Adrenal gland (tissue), 12 donors: Measurements from ENCODE around the gene DOCK1. TPM values are rescaled to one million over a fixed set of nuclear protein-coding genes. Genes with fewer than 3 reads are reported as not detected.

Experiments used
- DNase-seq, 7 donors: peaks; one replicate each; pipeline ENCODE4 v3.0.0-alpha.2; 2019 to 2020
- H3K27ac ChIP-seq, 5 donors: fragments of 200-600 bp; sonication (generic) in 4 of 5; 1 replicate in 3 of 5; 2 replicates in 2 of 5; pipeline versions ENCODE4 v1.5.1 to v1.8.0; 2016 to 2020; ENCODE audit warnings: mild to moderate bottlenecking in 1 of 5
- H3K27me3 ChIP-seq: fragments of 200-600 bp; 2 replicates; pipeline ENCODE4 v1.8.0; 2021
- H3K36me3 ChIP-seq, 2 donors: fragments of 200-600 bp; replicated peaks in 1 of 2; 1 replicate in 1 of 2; 2 replicates in 1 of 2; pipeline versions ENCODE4 v1.5.1 to v1.8.0; 2018 to 2022
- H3K4me1 ChIP-seq, 2 donors: fragments of 200-600 bp; replicated peaks in 1 of 2; 1 replicate in 1 of 2; 2 replicates in 1 of 2; pipeline versions ENCODE4 v1.5.1 to v1.8.0; 2018 to 2021
- H3K4me3 ChIP-seq, 4 donors: fragments of 200-600 bp; sonication (generic) in 3 of 4; one replicate each; pipeline ENCODE4 v1.5.1; 2016 to 2018
- H3K9me3 ChIP-seq, 3 donors: fragments of 200-600 bp; sonication (generic) in 1 of 3; replicated peaks in 1 of 3; 1 replicate in 2 of 3; 2 replicates in 1 of 3; pipeline versions ENCODE4 v1.5.1 to v1.8.0; 2016 to 2021
- CTCF ChIP-seq, 6 experiments: fragments of 450-650 bp in 4 of 6; fragments of 200-600 bp in 2 of 6; sonication (generic) in 1 of 6; IDR thresholded peaks; 1 replicate in 5 of 6; 2 replicates in 1 of 6; pipeline versions ENCODE4 v1.5.1 to v1.8.0; 2016 to 2021; ENCODE audit warnings: antibody characterized with exemption in 6 of 6, mild to moderate bottlenecking in 2 of 6, moderate library complexity in 1 of 6
- POLR2A ChIP-seq, 2 donors: fragments of 450-650 bp; IDR thresholded peaks; one replicate each; pipeline ENCODE4 v1.6.1; 2017; ENCODE audit warnings: antibody characterized with exemption in 2 of 2, mild to moderate bottlenecking in 2 of 2, moderate library complexity in 1 of 2
- WGBS, 4 donors: extraction: QIAGEN DNeasy Blood & Tissue Kit in 2 of 4; methylation state at CpG; one replicate each; pipeline versions ENCODE4 v1.1.5 to v1.1.7; 2013 to 2017; 5-methylcytosine and 5-hydroxymethylcytosine counted together
- intact Hi-C, 2 donors: fragments of 100-400 bp; cut with DNase I; formaldehyde crosslinking; loops; one replicate each; pipeline versions ENCODE4 v1.14.1 to v1.15.0; 2022 to 2023
- polyA plus RNA-seq, 3 donors: library from polyadenylated mRNA; stranded (reverse); fragments of 200-250 nt in 2 of 3; fragments of 350-450 nt in 1 of 3; fragmentation: Illumina TruSeq in 1 of 3; extraction: RNeasy Lipid Tissue Mini Kit (QIAGEN cat#74804) in 1 of 3; gene quantifications; one replicate each; pipeline ENCODE4 v1.2.3, GENCODE V29; 2013 to 2014
- total RNA-seq, 9 donors: library from RNA; depleted of rRNA in 4 of 9; stranded (reverse); fragments of >200 nt in 4 of 9; fragments of 120-200 nt in 1 of 9; fragmentation: NEBNext Ultra II Directional in 1 of 9; extraction: Animal tissue kit (Norgen Biotek cat#: 25700) in 1 of 9; gene quantifications; one replicate each; pipeline versions ENCODE4 v1.1.0 to v1.2.4, GENCODE V29; 2013 to 2023
- donor health status: healthy with polysubstance abuse.
- donor health status: Bipolar disorder and iron deficiency.
- donor health status: DM: yes; HTN: yes; CAD: no.
- donor health status: DM: no; HTN: no; CAD: no.
- donor health status: DM: no; HTN: no; CAD: no.
- donor health status: DM: yes; HTN: yes; CAD: no.

Gene DOCK1
- total and polyA plus RNA-seq, 12 donors, result 8.1 to 30.4 (median 21.6) TPM

DNA sequence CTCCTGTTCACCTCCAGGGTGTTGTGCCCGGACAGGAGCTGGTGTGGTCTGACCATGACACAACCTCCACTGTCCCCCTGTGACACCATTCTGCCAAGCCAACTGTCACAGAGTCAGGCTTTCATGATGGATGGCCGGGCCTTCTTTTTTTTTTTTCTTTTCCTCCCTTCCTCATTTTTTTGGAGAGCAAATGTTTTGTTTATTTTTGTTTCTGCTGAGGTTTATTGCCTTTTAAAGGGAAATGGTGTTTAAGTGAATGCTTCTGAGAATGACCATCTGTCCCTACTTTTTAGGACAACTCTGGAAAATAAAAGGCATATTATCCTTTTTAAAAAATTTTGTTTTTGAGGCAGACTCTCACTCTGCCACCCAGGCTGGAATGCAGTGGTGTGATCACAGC lies 528.8 kb downstream of the DOCK1 start:
- no peak for DNase-seq
- no peaks in the 10 kb centered on the region for H3K9me3 ChIP-seq
- no peaks in the 10 kb centered on the region for H3K36me3 ChIP-seq
- no peaks in the 10 kb centered on the region for H3K27me3 ChIP-seq
- WGBS, 4 donors, result 60 to 80% (median 73%) methylated on average over 2 of the region's 2 CpGs
- intact Hi-C loops, result no loop called here
- H3K4me3 ChIP-seq, result no peak overlapping the region
- no peaks in the 10 kb centered on the region for H3K4me1 ChIP-seq
- H3K27ac ChIP-seq, result no peak overlapping the region
- TF ChIP-seq CTCF (IDR thresholded peaks at IDR 0.05), result no peak
- TF ChIP-seq POLR2A (IDR thresholded peaks at IDR 0.05), result no peak

GRCh38 chr10:127435246-127435645 lies 530.0 kb downstream of the DOCK1 start:
- H3K27ac ChIP-seq, result no peak overlapping the region
- no peak overlapping the region for H3K4me3 ChIP-seq
- no peak for DNase-seq
- no peaks in the 10 kb centered on the region for H3K9me3 ChIP-seq
- intact Hi-C loops, result no loop called here
- H3K4me1 ChIP-seq, result no peaks in the 10 kb centered on the region
- no peaks in the 10 kb centered on the region for H3K27me3 ChIP-seq
- no peaks in the 10 kb centered on the region for H3K36me3 ChIP-seq
- whole genome bisulfite sequencing, 4 donors, result 73 to 81% (median 78%) methylated on average over 7 of the region's 7 CpGs
- TF ChIP-seq POLR2A (IDR thresholded peaks at IDR 0.05), result no peak
- no peak for TF ChIP-seq CTCF (IDR thresholded peaks at IDR 0.05)

DNA sequence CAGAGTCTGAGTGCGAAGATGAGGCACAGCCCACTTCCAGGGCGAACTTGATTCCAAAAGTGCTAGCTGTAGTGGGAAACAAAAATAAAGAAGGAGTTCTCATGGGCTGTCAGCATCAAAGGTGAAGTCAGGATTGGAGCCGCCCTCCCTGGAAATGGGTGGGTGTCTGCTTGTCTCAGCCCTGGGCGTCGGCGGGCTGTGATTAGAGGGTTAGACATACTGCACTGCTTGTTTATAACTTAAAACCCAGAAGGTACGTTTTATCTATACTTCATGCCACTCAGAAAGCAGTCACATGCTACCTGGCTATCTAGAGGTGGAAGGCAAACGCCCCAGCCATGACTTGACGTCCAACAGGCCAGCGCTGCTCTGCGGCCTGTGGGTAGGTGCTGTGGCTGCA lies 535.1 kb downstream of the DOCK1 start:
- DNase-seq, result no peak
- intact Hi-C loops, result no loop called here
- Histone ChIP-seq H3K4me3 (no peak overlapping the region), H3K27me3 (no peaks in the 10 kb centered on the region), H3K4me1 (no peaks in the 10 kb centered on the region), H3K27ac (no peak overlapping the region), H3K9me3 (no peaks in the 10 kb centered on the region), H3K36me3 (no peaks in the 10 kb centered on the region)
- 88 to 96% (median 93%) methylated on average over 6 to 11 of the region's 11 CpGs for WGBS, 4 donors
- TF ChIP-seq CTCF (IDR thresholded peaks at IDR 0.05) (no peak), POLR2A (IDR thresholded peaks at IDR 0.05) (no peak)

GRCh38 chr10:127441350-127442219 lies 536.4 kb downstream of the DOCK1 start:
- DNase-seq, result peak in 4 of 7 donors; percentile 15 to 57 (median 29)
- H3K27me3 ChIP-seq, result no peaks in the 10 kb centered on the region
- 63 to 71% (median 68%) methylated on average over 10 to 16 of the region's 16 CpGs for WGBS, 4 donors
- no peaks in the 10 kb centered on the region for H3K9me3 ChIP-seq
- H3K4me3 ChIP-seq, result no peak overlapping the region
- TF ChIP-seq CTCF (IDR thresholded peaks at IDR 0.05), result no peak
- TF ChIP-seq POLR2A (IDR thresholded peaks at IDR 0.05), result no peak
- no peak overlapping the region for H3K27ac ChIP-seq
- peaks cover 0 to 3% of the 10 kb centered on the region in 2 donors for H3K36me3 ChIP-seq
- H3K4me1 ChIP-seq, result no peaks in the 10 kb centered on the region
- intact Hi-C loops, result no loop called here
